ENCODE results near the gene ABLIM1. TPM values are rescaled to one million over a fixed set of nuclear protein-coding genes. Genes with fewer than 3 reads are reported as not detected.

ABLIM1 gene
- total and polyA plus RNA-seq, 2 of the 13 experiments (the other 11 are each of a cell fraction or from before 2014, with no cell fraction given) = 59.4 to 92.7 TPM

DNA sequence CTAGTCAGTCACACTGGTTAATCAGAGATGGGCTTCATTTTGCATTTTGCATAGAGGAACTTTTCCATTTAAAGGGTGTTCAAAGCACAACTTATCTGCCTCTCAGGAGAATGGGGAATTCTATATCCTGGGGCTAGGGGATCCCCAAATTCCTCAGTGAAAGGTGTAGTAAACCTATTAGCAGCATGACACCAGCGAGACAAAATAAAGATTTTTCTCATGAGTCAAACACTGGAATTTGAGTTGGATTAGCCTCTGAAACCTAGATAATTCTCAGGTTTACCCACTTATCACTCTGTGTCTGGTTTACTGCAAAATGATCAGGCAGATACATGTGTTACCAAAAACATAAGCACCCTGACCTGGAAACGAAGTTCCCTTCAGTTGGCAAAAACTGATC lies 255.8 kb downstream of the ABLIM1 start:
- Histone ChIP-seq H3K9ac (ENCODE audit: insufficient read depth, low read depth, low read length) (no peak overlapping the region), H2AFZ (ENCODE audit: low read length) (no peak overlapping the region), H3K36me3 (replicated peaks in 1 of 2; ENCODE audit: control insufficient read depth in 1 of 2, insufficient read depth in 2 of 2, low read length in 2 of 2) (no peaks in the 10 kb centered on the region), H3K4me2 (ENCODE audit: low read depth, low read length) (no peak overlapping the region), H4K20me1 (ENCODE audit: insufficient read depth, low read length) (no peaks in the 10 kb centered on the region), H3K79me2 (ENCODE audit: insufficient read depth, low read length) (no peaks in the 10 kb centered on the region), H3K27me3 (ENCODE audit: control insufficient read depth in 1 of 2, insufficient read depth in 2 of 2, low read length in 2 of 2) (peaks cover 17 to 70% of the 10 kb centered on the region in 2 experiments), H3K4me1 (ENCODE audit: insufficient read depth, low read length) (no peaks in the 10 kb centered on the region), H3K9me3 (ENCODE audit: low read length) (no peaks in the 10 kb centered on the region), H3K27ac (ENCODE audit: extremely low read length, insufficient read depth, low read length) (no peak overlapping the region), H3K4me3 (replicated peaks in 1 of 3; ENCODE audit: insufficient read depth in 1 of 3, low read depth in 2 of 3, low read length in 3 of 3) (no peak overlapping the region)
- in situ Hi-C loops (cut with HindIII; ENCODE audit: extremely low pct_ligation_motif_present, low pct_unique_long_range_greater_than_20kb) (no loop called here), intact Hi-C loops (cut with micrococcal nuclease; ENCODE audit: unreplicated experiment) (no loop called here)
- TF ChIP-seq SMARCE1 (IDR thresholded peaks at IDR 0.05; ENCODE audit: borderline replicate concordance) (no peak), SIX1 (CRISPR knock-in tag; IDR thresholded peaks at IDR 0.05; ENCODE audit: borderline replicate concordance) (no peak), ZNF557 (CRISPR knock-in tag; IDR thresholded peaks at IDR 0.05) (no peak), ZNF75D (CRISPR knock-in tag; IDR thresholded peaks at IDR 0.05; ENCODE audit: borderline replicate concordance) (no peak), HIVEP1 (CRISPR knock-in tag; IDR thresholded peaks at IDR 0.05) (no peak), AGO2 (optimal IDR thresholded peaks at IDR 0.05; ENCODE audit: low read depth, low read length) (no peak), POLR2AphosphoS2 (IDR thresholded peaks at IDR 0.05; ENCODE audit: low read depth, low read length) (no peak), HNRNPH1 (optimal IDR thresholded peaks at IDR 0.05; ENCODE audit: low read depth, low read length) (no peak), FIP1L1 (IDR thresholded peaks at IDR 0.05; ENCODE audit: borderline replicate concordance, insufficient read depth, low read depth, low read length) (no peak)
- TF ChIP-seq, protein P1, sequence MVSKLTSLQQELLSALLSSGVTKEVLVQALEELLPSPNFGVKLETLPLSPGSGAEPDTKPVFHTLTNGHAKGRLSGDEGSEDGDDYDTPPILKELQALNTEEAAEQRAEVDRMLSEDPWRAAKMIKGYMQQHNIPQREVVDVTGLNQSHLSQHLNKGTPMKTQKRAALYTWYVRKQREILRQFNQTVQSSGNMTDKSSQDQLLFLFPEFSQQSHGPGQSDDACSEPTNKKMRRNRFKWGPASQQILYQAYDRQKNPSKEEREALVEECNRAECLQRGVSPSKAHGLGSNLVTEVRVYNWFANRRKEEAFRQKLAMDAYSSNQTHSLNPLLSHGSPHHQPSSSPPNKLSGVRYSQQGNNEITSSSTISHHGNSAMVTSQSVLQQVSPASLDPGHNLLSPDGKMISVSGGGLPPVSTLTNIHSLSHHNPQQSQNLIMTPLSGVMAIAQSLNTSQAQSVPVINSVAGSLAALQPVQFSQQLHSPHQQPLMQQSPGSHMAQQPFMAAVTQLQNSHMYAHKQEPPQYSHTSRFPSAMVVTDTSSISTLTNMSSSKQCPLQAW (CRISPR knock-in tag; IDR thresholded peaks at IDR 0.05) = no peak
- TF ChIP-seq, protein P2, sequence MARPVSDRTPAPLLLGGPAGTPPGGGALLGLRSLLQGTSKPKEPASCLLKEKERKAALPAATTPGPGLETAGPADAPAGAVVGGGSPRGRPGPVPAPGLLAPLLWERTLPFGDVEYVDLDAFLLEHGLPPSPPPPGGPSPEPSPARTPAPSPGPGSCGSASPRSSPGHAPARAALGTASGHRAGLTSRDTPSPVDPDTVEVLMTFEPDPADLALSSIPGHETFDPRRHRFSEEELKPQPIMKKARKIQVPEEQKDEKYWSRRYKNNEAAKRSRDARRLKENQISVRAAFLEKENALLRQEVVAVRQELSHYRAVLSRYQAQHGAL (CRISPR knock-in tag; IDR thresholded peaks at IDR 0.05; ENCODE audit: not compliant biosample characterization) = no peak
- ATAC-seq (no peak), DNase-seq (ENCODE audit: low spot score) (no peak), FAIRE-seq (no peak)
- POLR2A ChIA-PET = no interaction called here
- no TSS peak for BruUV-seq (replicated peaks)
- 0% methylated on average over 2 of the region's 2 CpGs for WGBS (ENCODE audit: low lambda C conversion rate)
- CTCF ChIA-PET (ENCODE audit: low intra/inter-chr PET ratio, low total read pairs) = no interaction called here

Measured in HepG2 (cell line).